ENCODE results near the gene ABCA6. TPM values are rescaled to one million over a fixed set of nuclear protein-coding genes. Genes with fewer than 3 reads are reported as not detected.
"Not testable (repeated sequence)": the region's sequence is repeated elsewhere in the genome, so short reads cannot be mapped to it uniquely, and the experiment has no call there.

Gene ABCA6
- total RNA-seq, 2 experiments from 2014 or later = not detected

DNA sequence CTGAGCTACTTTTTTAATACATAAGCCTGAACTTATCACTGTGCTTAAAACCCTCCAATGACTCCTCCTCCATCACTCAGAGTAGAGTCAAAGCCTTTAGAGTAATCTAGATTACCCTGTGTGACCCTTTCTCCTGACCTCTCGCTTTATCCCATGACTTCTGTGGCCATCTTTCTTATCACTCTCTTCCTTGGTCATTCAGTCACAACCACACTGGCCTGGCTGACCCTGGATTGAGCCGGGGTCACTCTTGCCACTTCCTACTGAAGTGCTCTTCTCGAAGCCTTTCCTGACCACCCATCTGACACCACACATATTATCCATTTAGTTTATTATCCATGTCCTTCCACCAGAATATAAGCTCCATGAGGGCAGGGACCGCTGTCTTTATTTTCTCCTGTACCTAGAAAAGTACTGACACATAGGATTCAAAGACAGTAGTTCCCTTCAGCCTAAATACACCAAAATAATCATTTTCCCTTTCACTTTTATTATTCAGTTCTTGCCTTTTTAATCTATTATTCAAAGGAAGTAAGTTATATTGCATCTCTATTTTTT, 53.0 kb downstream of the ABCA6 start:
- Mint-ChIP-seq H3K36me3 (ENCODE audit: low read depth) (no peaks in the 10 kb centered on the region), H3K4me1 (peaks cover 4% of the 10 kb centered on the region), H3K27me3 (peaks cover 4% of the 10 kb centered on the region), H3K27ac (no peak overlapping the region), H3K4me3 (no peak overlapping the region), H3K9me3 (ENCODE audit: low read depth) (no peaks in the 10 kb centered on the region)
- DNase-seq = no peak
- intact Hi-C loops (cut with DNase I, micrococcal nuclease) = no loop called here
- ATAC-seq = no peak
- POLR2A ChIA-PET = no interaction called here
- CTCF ChIA-PET = no interaction called here

- ATAC-seq = no peak
- peaks cover 3% of the 10 kb centered on the region for H3K9me3 Mint-ChIP-seq (ENCODE audit: low read depth)
- H3K27me3 Mint-ChIP-seq = no peaks in the 10 kb centered on the region
- H3K4me3 Mint-ChIP-seq = no peak overlapping the region
- peaks cover 2% of the 10 kb centered on the region for H3K36me3 Mint-ChIP-seq (ENCODE audit: low read depth)
- CTCF ChIA-PET = interaction anchor here (0.5 to 1.2 kb wide), 2 partner anchors 16 to 163 kb away, joined by 3 to 4 read pairs; no protein-coding TSS in a partner anchor
- POLR2A ChIA-PET = no interaction called here
- H3K27ac Mint-ChIP-seq = no peak overlapping the region
- intact Hi-C loops (cut with DNase I, micrococcal nuclease) = no loop called here
- DNase-seq = no peak
- H3K4me1 Mint-ChIP-seq = no peaks in the 10 kb centered on the region
Measured at GRCh38 chr17:69086641-69087040, 55.1 kb downstream of the ABCA6 start.

- H3K4me3 Mint-ChIP-seq = no peak overlapping the region
- DNase-seq (no peak), ATAC-seq (no peak)
- H3K9me3 Mint-ChIP-seq (ENCODE audit: low read depth) = peaks cover 3% of the 10 kb centered on the region
- CTCF ChIA-PET = interaction anchor here (0.6 to 0.7 kb wide), 2 partner anchors 12 to 1170 kb away, joined by 3 to 5 read pairs; no protein-coding TSS in a partner anchor
- peaks cover 2% of the 10 kb centered on the region for H3K36me3 Mint-ChIP-seq (ENCODE audit: low read depth)
- POLR2A ChIA-PET = no interaction called here
- H3K27ac Mint-ChIP-seq = no peak overlapping the region
- no peaks in the 10 kb centered on the region for H3K4me1 Mint-ChIP-seq
- intact Hi-C loops (cut with DNase I, micrococcal nuclease) = no loop called here
- H3K27me3 Mint-ChIP-seq = no peaks in the 10 kb centered on the region
Measured at GRCh38 chr17:69084911-69085310, 56.8 kb downstream of the ABCA6 start.

GRCh38 chr17:69082696-69083095, 59.0 kb downstream of the ABCA6 start:
- intact Hi-C loops (cut with DNase I, micrococcal nuclease) = no loop called here
- peaks cover 2% of the 10 kb centered on the region for H3K36me3 Mint-ChIP-seq (ENCODE audit: low read depth)
- peaks cover 3% of the 10 kb centered on the region for H3K9me3 Mint-ChIP-seq (ENCODE audit: low read depth)
- CTCF ChIA-PET = no interaction called here
- H3K4me1 Mint-ChIP-seq = no peaks in the 10 kb centered on the region
- POLR2A ChIA-PET = no interaction called here
- no peak overlapping the region for H3K4me3 Mint-ChIP-seq
- no peak overlapping the region for H3K27ac Mint-ChIP-seq
- no peak for ATAC-seq
- H3K27me3 Mint-ChIP-seq = no peaks in the 10 kb centered on the region
- DNase-seq = no peak

- intact Hi-C loops (cut with DNase I, micrococcal nuclease) = no loop called here
- Mint-ChIP-seq H3K27ac (no peak overlapping the region), H3K4me1 (no peaks in the 10 kb centered on the region), H3K4me3 (no peak overlapping the region), H3K9me3 (ENCODE audit: low read depth) (peaks cover 18% of the 10 kb centered on the region), H3K27me3 (peaks cover 1% of the 10 kb centered on the region), H3K36me3 (ENCODE audit: low read depth) (peaks cover 2% of the 10 kb centered on the region)
- DNase-seq (no peak), ATAC-seq (no peak)
- POLR2A ChIA-PET = no interaction called here
- CTCF ChIA-PET = no interaction called here
Measured at GRCh38 chr17:69078864-69079263, 62.8 kb downstream of the ABCA6 start.

DNA sequence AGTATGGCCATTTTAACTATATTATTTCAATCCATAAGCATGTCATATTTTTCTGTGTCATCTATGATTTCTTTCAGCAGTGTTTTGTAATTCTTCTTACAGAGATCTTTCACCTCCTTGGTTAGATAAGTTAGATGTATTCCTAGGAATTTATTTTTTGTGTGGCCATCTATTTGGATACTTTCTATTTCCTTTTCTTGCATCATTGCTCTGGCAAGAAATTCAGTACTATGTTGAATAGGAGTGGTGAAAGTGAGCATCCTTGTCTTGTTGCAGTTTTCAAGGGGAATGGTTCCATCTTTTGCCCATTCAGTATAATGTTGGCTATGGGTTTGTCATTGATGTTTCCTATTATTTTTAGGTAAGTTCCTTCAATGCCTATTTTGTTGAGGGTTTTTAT, 65.9 kb downstream of the ABCA6 start:
- Mint-ChIP-seq H3K27ac (no peak overlapping the region), H3K27me3 (peaks cover 1% of the 10 kb centered on the region), H3K4me1 (peaks cover 7% of the 10 kb centered on the region), H3K36me3 (ENCODE audit: low read depth) (no peaks in the 10 kb centered on the region), H3K9me3 (ENCODE audit: low read depth) (peaks cover 25% of the 10 kb centered on the region), H3K4me3 (no peak overlapping the region)
- ChIA-PET POLR2A (no interaction called here), CTCF (no interaction called here)
- DNase-seq (no peak), ATAC-seq (no peak)
- intact Hi-C loops (cut with DNase I, micrococcal nuclease) = no loop called here

DNA sequence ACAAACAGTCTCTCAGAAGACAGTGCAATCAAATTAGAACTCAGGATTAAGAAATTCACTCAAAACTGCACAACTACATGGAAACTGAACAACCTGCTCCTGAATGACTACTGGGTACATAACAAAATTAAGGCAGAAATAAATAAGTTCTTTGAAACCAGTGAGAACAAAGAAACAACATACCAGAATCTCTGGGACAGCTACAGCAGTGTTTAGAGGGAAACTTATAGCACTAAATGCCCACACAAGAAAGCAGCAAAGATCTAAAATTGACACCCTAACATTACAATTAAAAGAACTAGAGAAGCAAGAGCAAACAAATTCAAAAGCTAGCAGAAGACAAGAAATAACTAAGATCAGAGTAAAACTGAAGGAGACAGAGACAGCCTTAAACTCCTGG, 68.3 kb downstream of the ABCA6 start:
- CTCF ChIA-PET; H3K36me3 Mint-ChIP-seq (ENCODE audit: low read depth); POLR2A ChIA-PET; DNase-seq; intact Hi-C loops (cut with DNase I, micrococcal nuclease); ATAC-seq; H3K4me1 Mint-ChIP-seq; H3K27me3 Mint-ChIP-seq; H3K27ac Mint-ChIP-seq; H3K4me3 Mint-ChIP-seq: not testable (repeated sequence)
- peaks cover 25% of the 10 kb centered on the region for H3K9me3 Mint-ChIP-seq (ENCODE audit: low read depth)

GRCh38 chr17:69072803-69073256, 68.9 kb downstream of the ABCA6 start:
- H3K36me3 Mint-ChIP-seq (ENCODE audit: low read depth); H3K27ac Mint-ChIP-seq; CTCF ChIA-PET; H3K27me3 Mint-ChIP-seq; intact Hi-C loops (cut with DNase I, micrococcal nuclease); DNase-seq; H3K4me1 Mint-ChIP-seq; H3K4me3 Mint-ChIP-seq; POLR2A ChIA-PET; ATAC-seq: not testable (repeated sequence)
- peaks cover 25% of the 10 kb centered on the region for H3K9me3 Mint-ChIP-seq (ENCODE audit: low read depth)

DNA sequence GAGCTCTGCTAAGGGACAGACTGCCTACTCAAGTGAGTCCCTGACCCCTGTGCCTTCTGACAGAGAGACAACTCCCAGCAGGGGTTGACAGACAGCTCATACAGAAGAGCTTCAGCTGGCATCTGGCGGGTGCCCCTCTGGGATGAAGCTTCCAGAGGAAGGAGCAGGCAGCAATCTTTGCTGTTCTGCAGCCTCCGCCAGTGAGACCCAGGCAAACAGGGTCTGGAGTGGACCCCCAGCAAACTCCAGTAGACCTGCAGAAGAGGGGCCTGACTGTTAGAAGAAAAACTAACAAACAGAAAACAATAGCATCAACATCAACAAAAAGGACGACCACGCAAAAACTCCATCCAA, 70.5 kb downstream of the ABCA6 start:
- Mint-ChIP-seq H3K9me3 (ENCODE audit: low read depth) (peaks cover 20% of the 10 kb centered on the region), H3K4me1 (peaks cover 13% of the 10 kb centered on the region)
- POLR2A ChIA-PET; intact Hi-C loops (cut with DNase I, micrococcal nuclease); ATAC-seq; H3K27ac Mint-ChIP-seq; H3K4me3 Mint-ChIP-seq; H3K36me3 Mint-ChIP-seq (ENCODE audit: low read depth); H3K27me3 Mint-ChIP-seq; DNase-seq: not testable (repeated sequence)
- CTCF ChIA-PET = interaction anchor here (1.2 kb wide), 1 partner anchor 16 kb away, joined by 3 read pairs; no protein-coding TSS in a partner anchor

DNA sequence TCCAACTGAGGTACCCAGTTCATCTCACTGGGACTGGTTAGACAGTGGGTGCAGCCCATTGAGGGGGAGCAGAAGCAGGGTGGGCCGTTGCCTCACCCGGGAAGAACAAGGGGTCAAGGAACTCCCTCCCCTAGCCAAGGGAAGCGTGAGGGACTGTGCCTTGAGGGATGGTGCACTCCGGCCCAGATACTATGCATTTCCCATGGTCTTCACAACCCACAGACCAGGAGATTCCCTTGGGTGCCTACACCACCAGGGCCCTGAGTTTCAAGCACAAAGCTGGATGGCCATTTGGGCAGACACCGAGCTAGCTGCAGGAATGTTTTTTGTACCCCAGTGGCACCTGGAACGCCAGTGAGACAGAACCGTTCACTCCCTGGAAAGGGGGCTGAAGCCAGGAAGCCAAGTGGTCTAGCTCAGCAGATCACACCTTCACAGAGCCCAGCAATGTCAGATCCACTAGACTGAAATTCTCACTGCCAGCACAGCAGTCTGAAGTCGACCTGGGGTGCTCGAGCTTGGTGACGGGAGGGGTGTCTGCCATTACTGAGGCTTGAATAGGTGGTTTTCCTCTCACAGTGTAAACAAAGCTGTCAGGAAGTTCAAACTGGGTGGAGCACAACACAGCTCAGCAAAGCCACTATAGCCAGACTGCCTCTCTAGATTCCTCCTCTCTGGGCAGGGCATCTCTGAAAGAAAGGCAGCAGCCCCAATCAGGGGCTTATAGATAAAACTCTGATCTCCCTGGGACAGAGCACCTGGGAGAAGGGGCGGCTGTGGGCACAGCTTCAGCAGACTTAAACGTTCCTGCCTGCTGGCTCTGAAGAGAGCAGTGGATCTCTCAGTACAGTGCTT, 71.1 kb downstream of the ABCA6 start:
- H3K4me3 Mint-ChIP-seq; H3K27me3 Mint-ChIP-seq; H3K36me3 Mint-ChIP-seq (ENCODE audit: low read depth); H3K27ac Mint-ChIP-seq; DNase-seq; POLR2A ChIA-PET; ATAC-seq; intact Hi-C loops (cut with DNase I, micrococcal nuclease): not testable (repeated sequence)
- CTCF ChIA-PET = interaction anchor here (1.2 kb wide), 1 partner anchor 17 kb away, joined by 3 read pairs; no protein-coding TSS in a partner anchor
- H3K9me3 Mint-ChIP-seq (ENCODE audit: low read depth) = peaks cover 18% of the 10 kb centered on the region
- peaks cover 13% of the 10 kb centered on the region for H3K4me1 Mint-ChIP-seq

DNA sequence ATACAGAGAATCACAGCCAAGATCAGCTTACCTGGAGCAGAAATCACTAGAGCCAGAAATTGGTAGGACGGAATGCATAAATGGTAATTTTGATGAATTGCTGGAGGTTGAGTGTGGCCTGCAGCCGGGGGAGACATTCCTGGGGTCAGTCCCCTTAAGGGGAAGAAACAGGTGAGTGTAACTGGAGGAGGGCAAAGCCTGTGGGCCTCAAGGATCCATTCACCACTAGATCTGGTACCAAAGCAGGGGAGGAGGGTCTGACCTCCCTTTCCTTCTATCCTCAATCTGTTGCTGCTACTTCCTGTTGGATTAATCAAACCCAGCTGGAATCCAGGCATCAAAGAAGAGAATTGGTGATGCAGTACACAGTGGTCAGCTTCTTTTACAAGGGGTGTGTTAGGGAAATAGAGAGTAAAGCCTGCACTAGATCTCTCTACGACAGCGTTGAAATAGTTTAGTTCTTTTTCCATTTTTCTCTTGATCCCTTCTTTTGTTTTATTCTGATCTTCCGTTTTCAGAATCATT, 72.4 kb downstream of the ABCA6 start:
- DNase-seq = no peak
- POLR2A ChIA-PET = no interaction called here
- CTCF ChIA-PET = no interaction called here
- H3K27me3 Mint-ChIP-seq = peaks cover 3% of the 10 kb centered on the region
- intact Hi-C loops (cut with DNase I, micrococcal nuclease) = no loop called here
- H3K36me3 Mint-ChIP-seq (ENCODE audit: low read depth) = no peaks in the 10 kb centered on the region
- no peak for ATAC-seq
- no peak overlapping the region for H3K4me3 Mint-ChIP-seq
- peaks cover 12% of the 10 kb centered on the region for H3K9me3 Mint-ChIP-seq (ENCODE audit: low read depth)
- H3K27ac Mint-ChIP-seq = no peak overlapping the region
- H3K4me1 Mint-ChIP-seq = peaks cover 22% of the 10 kb centered on the region
